Purkinje cell (primary cell): Measurements from ENCODE around the gene ATG4C. TPM values are rescaled to one million over a fixed set of nuclear protein-coding genes. Genes with fewer than 3 reads are reported as not detected.

ENCODE experiments used
- polyA plus RNA-seq: library from polyadenylated mRNA; unstranded; fragments of >200 nt; fragmentation: Nextera tagmentation; gene quantifications from 2 replicates; pipeline ENCODE4 v1.2.1, GENCODE V29; 2014

ATG4C gene, protein sequence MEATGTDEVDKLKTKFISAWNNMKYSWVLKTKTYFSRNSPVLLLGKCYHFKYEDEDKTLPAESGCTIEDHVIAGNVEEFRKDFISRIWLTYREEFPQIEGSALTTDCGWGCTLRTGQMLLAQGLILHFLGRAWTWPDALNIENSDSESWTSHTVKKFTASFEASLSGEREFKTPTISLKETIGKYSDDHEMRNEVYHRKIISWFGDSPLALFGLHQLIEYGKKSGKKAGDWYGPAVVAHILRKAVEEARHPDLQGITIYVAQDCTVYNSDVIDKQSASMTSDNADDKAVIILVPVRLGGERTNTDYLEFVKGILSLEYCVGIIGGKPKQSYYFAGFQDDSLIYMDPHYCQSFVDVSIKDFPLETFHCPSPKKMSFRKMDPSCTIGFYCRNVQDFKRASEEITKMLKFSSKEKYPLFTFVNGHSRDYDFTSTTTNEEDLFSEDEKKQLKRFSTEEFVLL
- 14.0 and 28.9 TPM in 2 replicates for polyA plus RNA-seq

GRCh38 chr1:62783736-62784508 lies at the start of gene ATG4C:
ATG4C (plus strand) TSS chr1:62784132; CDS start chr1:62803787, 19,655 bp downstream.

Other genes starting within 250 kb of the ATG4C start
- 1.1 TPM in 1 of 2 replicates, not detected in the other for gene ANGPTL3, start 186.6 kb upstream of the ATG4C start, polyA plus RNA-seq
- 22.4 and 23.8 TPM in 2 replicates for gene DOCK7, start 95.7 kb upstream of the ATG4C start, polyA plus RNA-seq